Heart left ventricle (tissue), 13 donors: ENCODE data around the gene AKAP5.

ENCODE experiments used
- POLR2A ChIP-seq, 2 donors: fragments of 450-650 bp; IDR thresholded peaks; one replicate each; pipeline ENCODE4 v1.6.1; 2017; ENCODE audit warnings: antibody characterized with exemption in 2 of 2, mild to moderate bottlenecking in 2 of 2, moderate library complexity in 2 of 2
- TF ChIP-seq, protein P1 (sequence below), 12 donors: fragments of 200-600 bp; sonication (generic) in 4 of 12; IDR thresholded peaks; one replicate each; pipeline versions ENCODE4 v1.5.0 to v1.8.0; 2018 to 2022; ENCODE audit warnings: antibody characterized with exemption in 12 of 12, mild to moderate bottlenecking in 5 of 12
- donor health status: ischemic (EF 13 %, LVEDD 7.1; RV severe dilation, severe dysfunction).
- donor health status: DM: no; HTN: yes; CAD: no.
- donor health status: DM: no; HTN: no; CAD: no.
- donor health status: ischemic (EF 25% LVEDD 6.9; RV normal size, moderate dysfunction).
- donor health status: ischemic (EF 25% LVEDD 5.7; RV mildly dilated, moderate dysfunction).
- donor health status: ischemic (EF 35%, LVEDD 5.7; RV mildly dilated, moderate dysfunction).
- donor health status: nonischemic (EF 11% LVEDD 7.7; RV severe dilation, severe dysfunction).
- donor health status: DM: yes; HTN: yes; CAD: no.
- donor health status: PGD.
- donor health status: ischemic (EF 29% LVEDD 5.4; RV normal size, mild dysfunction).
- donor health status: nonischemic (EF 23%, LVEDD 6.1; RV moderate dilation, normal function).

DNA sequence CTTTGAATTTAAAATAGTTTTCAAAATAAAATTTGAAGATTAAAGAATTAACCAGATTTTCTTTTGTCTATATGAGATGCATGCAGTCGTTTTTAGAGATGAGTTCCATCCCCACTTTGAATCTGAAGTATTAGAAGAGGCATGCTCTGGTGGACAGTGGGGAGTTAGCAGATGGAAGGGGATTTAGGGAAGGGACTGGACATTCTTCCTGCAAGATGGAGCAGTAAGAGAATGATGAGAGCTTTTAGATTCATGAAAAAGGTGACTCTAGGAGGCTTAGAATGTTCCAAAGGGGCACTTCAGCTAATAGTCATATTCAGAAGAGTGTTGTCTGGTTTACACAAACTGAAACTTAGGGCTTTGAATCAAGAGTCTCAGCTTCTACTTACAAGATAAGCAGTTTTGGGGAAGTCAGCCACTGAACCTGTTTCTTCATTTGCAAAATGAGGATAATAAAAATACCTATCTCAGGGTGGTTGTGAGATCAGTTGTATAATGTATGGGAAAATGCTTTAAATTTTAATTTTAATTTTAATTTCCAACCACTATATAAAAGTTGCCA, 43.0 kb downstream of the AKAP5 start:
- TF ChIP-seq, protein P1, sequence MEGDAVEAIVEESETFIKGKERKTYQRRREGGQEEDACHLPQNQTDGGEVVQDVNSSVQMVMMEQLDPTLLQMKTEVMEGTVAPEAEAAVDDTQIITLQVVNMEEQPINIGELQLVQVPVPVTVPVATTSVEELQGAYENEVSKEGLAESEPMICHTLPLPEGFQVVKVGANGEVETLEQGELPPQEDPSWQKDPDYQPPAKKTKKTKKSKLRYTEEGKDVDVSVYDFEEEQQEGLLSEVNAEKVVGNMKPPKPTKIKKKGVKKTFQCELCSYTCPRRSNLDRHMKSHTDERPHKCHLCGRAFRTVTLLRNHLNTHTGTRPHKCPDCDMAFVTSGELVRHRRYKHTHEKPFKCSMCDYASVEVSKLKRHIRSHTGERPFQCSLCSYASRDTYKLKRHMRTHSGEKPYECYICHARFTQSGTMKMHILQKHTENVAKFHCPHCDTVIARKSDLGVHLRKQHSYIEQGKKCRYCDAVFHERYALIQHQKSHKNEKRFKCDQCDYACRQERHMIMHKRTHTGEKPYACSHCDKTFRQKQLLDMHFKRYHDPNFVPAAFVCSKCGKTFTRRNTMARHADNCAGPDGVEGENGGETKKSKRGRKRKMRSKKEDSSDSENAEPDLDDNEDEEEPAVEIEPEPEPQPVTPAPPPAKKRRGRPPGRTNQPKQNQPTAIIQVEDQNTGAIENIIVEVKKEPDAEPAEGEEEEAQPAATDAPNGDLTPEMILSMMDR (IDR thresholded peaks at IDR 0.05), result no peak
- TF ChIP-seq POLR2A (IDR thresholded peaks at IDR 0.05), result no peak
